CD4-positive, alpha-beta T cell treated with Interleukin-17A for 4 hours (primary cell): Measurements from ENCODE around the gene KLHL3.
"Not testable (repeated sequence)": the region's sequence is repeated elsewhere in the genome, so short reads cannot be mapped to it uniquely, and the experiment has no call there.

Experiments used
- DNase-seq: peaks from one replicate; pipeline ENCODE4 v3.0.0-alpha.2; 2020; ENCODE audit warnings: mixed read lengths

The KLHL3 gene

DNA sequence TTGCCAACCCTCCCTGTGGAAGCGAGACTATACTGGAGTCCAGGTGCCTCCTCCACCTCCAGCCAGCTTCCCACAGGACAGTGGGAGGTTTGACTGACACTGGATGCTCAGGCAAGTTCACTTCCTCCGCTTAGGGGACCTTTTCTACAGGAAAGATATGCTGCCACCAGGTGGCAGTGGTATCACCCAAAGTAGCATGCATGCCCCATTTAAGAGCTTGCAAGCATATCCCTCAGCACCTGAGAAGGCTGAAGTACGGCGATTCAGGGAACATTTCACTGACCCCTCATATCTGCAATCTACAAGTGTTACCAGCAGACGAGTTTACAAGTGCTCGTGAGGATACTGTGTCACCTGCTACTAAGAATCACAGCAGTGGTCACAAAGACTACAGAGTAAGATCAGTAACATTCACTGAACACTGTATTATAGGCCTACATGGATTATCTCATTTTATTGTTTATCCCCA is 75.5 kb downstream of the KLHL3 start:
- DNase-seq: peak; percentile 84

GRCh38 chr5:137659209-137659608 is 76.7 kb downstream of the KLHL3 start:
- DNase-seq: no peak

GRCh38 chr5:137658324-137658723 is 77.6 kb downstream of the KLHL3 start:
- DNase-seq: no peak

- DNase-seq: no peak
These were observed 78.8 kb downstream of the KLHL3 start for GRCh38 chr5:137657073-137657472.

DNA sequence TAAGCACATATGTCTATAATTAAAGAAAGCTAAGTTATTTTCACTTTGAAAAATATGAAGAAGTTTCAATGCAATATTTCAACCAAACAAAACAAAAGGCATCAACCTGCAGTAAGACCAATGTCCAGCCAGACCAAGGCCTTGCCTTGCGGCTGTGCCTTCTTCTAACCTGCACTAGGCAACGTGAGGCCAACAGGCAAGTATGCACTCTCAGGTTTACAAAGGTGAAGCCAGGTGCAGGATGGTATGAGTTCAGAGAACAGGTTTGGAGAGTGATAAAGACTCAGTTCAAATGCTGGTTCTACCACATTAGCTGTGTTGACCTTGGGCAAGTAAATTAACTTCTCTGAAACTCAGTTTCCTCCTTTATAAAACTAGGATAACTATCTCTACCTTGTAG is 79.3 kb downstream of the KLHL3 start:
- no peak for DNase-seq

- DNase-seq: no peak
These were observed 84.9 kb downstream of the KLHL3 start for GRCh38 chr5:137651022-137651421.

DNA sequence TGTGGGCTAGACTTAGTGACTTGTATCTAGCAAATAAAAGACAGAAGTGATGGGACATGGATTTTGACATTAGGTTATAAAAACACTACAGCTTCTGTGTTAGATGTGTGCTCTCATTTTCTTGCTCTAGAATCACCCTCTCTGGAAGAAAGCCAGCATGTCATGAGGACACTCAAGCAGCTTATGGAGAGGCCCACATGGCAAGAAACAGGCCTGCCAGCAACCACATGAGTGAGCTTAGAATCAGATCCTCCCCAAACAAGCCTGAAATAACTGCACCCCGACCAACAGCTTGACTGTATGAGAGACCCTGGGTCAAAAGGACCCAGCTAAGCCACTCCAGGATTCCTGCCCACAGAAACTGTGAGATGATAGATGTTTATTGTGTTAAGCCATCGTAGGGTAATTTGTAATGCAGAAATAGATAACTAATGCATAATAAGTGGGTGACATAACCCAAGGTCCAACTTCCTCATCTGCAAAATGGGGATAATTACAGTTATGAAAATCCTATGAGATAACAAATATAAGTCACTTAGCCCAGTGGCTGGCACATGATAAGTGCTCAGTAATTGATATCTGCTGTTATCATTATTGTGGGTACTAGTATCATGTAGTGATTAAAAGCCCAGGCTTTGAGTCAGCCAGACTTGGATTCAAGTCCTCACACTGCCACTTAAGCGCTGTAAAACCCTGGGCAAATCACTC is 86.5 kb downstream of the KLHL3 start:
- DNase-seq: no peak

DNA sequence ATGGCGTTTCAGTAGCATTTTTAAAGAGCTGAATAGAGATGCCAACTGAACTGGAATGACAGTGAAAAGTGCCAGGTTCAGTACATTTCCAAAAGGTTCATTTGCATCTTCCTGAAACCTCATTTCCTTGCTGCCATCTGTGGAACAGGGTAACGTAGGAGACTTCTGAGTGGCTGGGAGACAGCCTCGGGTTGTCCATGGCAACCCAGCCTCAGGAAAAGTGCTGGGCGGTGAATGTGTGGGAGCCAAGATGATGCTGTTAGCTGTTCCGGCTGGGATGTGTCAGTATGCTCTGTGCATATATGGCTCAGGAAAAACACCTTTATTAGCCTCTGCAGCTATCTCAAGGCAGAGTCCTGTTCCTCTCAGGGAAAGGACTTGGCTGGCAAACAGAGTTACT is 87.5 kb downstream of the KLHL3 start:
- DNase-seq: no peak

- no peak for DNase-seq
These were observed 88.5 kb downstream of the KLHL3 start for GRCh38 chr5:137647401-137647800.

- DNase-seq: no peak
These were observed 89.1 kb downstream of the KLHL3 start for GRCh38 chr5:137646761-137647160.

- DNase-seq: not testable (repeated sequence)
These were observed 92.8 kb downstream of the KLHL3 start for GRCh38 chr5:137643081-137643480.

GRCh38 chr5:137642091-137642490 is 93.8 kb downstream of the KLHL3 start:
- DNase-seq: no peak

- DNase-seq: no peak
These were observed 94.7 kb downstream of the KLHL3 start for GRCh38 chr5:137641148-137641547.

DNA sequence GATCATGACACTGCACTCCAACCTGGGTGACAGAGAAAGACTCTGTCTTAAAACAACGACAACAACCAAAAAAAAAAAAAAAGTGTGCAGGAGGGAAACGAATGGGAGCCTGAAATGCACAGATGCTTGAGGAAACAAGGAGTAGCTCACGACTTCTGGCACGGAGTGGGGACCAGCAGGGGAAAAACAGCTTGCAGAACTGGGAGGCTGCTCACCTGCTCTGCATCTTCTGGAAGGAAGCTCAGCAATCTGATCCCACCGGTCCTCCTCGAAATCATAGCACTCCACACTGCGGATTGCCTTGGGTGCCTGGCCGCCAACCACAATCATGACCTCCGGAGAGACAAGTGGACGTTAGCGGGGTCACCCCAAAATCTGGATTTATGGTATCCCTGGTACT is 96.2 kb downstream of the KLHL3 start:
- DNase-seq: no peak

GRCh38 chr5:137638841-137639240 is 97.0 kb downstream of the KLHL3 start:
- DNase-seq: no peak

- DNase-seq: no peak
These were observed 98.8 kb downstream of the KLHL3 start for GRCh38 chr5:137636830-137637714.

GRCh38 chr5:137636099-137636498 is 99.8 kb downstream of the KLHL3 start:
- no peak for DNase-seq

- no peak for DNase-seq
These were observed 100.4 kb downstream of the KLHL3 start for GRCh38 chr5:137635521-137635921.

DNA sequence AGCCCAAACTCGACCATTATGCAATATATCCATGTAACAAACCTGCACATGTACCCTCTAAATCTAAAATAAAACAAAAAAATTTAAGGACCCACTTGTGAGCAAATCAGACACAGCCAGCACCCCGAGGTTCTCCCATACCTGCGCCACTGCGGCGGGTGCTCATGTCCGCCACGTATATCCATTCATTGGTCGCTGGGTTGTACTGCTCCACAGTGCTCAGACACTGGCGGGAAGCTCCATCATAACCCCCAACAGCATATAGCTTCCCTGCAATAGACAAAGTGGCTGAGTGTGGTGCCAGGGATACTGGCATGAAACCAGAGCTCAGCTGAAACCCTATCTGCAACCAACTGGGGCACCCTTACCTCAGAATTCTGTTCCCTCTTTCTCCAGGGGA is 102.0 kb downstream of the KLHL3 start:
- DNase-seq: no peak

GRCh38 chr5:137632716-137633115 is 103.2 kb downstream of the KLHL3 start:
- DNase-seq: no peak

- DNase-seq: no peak
These were observed 104.4 kb downstream of the KLHL3 start for GRCh38 chr5:137631453-137631852.

DNA sequence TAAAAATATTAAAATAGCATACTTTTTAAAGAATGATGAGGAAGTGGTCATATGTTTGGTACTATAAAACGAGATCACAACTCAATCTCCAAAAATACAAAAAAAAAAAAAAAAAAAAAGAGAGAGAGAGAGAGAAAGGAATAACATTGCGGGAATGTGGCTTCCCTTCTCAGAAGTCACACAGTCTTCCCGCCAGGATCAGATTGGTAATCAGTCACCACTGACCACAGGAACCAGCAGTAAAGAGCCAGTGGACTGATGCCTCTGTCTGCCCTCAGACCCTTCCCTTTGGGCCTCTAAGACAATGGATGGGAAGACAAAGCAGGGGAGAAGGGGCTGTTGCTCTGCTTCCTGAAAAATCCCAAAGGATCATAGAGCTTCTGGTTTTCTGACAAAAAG is 104.9 kb downstream of the KLHL3 start:
- DNase-seq: no peak

GRCh38 chr5:137630216-137630971 is 105.5 kb downstream of the KLHL3 start:
- no peak for DNase-seq
